Measurements from ENCODE around the gene LIM2. TPM values are rescaled to one million over a fixed set of nuclear protein-coding genes. Genes with fewer than 3 reads are reported as not detected.

Gene LIM2
- total RNA-seq, 1 donor: not detected

- DNase-seq (ENCODE audit: low read depth): no peak
- no peak overlapping the region for H3K4me3 ChIP-seq (ENCODE audit: low read depth, low read length)
- no peak for TF ChIP-seq CTCF (IDR thresholded peaks at IDR 0.05; ENCODE audit: insufficient read depth, low read length)
Observed at GRCh38 chr19:51396175-51396574, 8.4 kb upstream of the LIM2 start.

- no peak for TF ChIP-seq CTCF (IDR thresholded peaks at IDR 0.05; ENCODE audit: insufficient read depth, low read length)
- peak overlapping the region; percentile 67 for H3K4me3 ChIP-seq (ENCODE audit: low read depth, low read length)
- peak; percentile 99 for DNase-seq (ENCODE audit: low read depth)
Observed at GRCh38 chr19:51394050-51394836, 6.5 kb upstream of the LIM2 start.

GRCh38 chr19:51392701-51393100 lies 4.9 kb upstream of the LIM2 start:
- DNase-seq (ENCODE audit: low read depth): no peak
- no peak for TF ChIP-seq CTCF (IDR thresholded peaks at IDR 0.05; ENCODE audit: insufficient read depth, low read length)
- no peak overlapping the region for H3K4me3 ChIP-seq (ENCODE audit: low read depth, low read length)

GRCh38 chr19:51391073-51391611 lies 3.4 kb upstream of the LIM2 start:
- no peak for DNase-seq (ENCODE audit: low read depth)

GRCh38 chr19:51389143-51389542 lies 1.4 kb upstream of the LIM2 start:
- TF ChIP-seq CTCF (IDR thresholded peaks at IDR 0.05; ENCODE audit: insufficient read depth, low read length): no peak
- no peak overlapping the region for H3K4me3 ChIP-seq (ENCODE audit: low read depth, low read length)
- no peak for DNase-seq (ENCODE audit: low read depth)

More at GRCh38 chr19:51391073-51391611, 3.4 kb upstream of the LIM2 start:
- TF ChIP-seq CTCF (IDR thresholded peaks at IDR 0.05; ENCODE audit: insufficient read depth, low read length): no peak
- no peak overlapping the region for H3K4me3 ChIP-seq (ENCODE audit: low read depth, low read length)

- TF ChIP-seq CTCF (IDR thresholded peaks at IDR 0.05; ENCODE audit: insufficient read depth, low read length): no peak
- no peak for DNase-seq (ENCODE audit: low read depth)
- H3K4me3 ChIP-seq (ENCODE audit: low read depth, low read length): no peak overlapping the region
Observed at GRCh38 chr19:51386882-51387520, 773 bp downstream of the LIM2 start.

Measured in fibroblast of the aortic adventitia (primary cell).